T-helper 1 cell treated with Interleukin-12 subunit alpha and Interleukin-12 subunit beta and Interleukin-4 antibody, amounts not matched to agents 30 ng/mL and 1 ng/mL, for 36 hours (primary cell): ENCODE results near the gene ATP11A. TPM values are rescaled to one million over a fixed set of nuclear protein-coding genes. Genes with fewer than 3 reads are reported as not detected.

ENCODE experiments used
- intact Hi-C: fragments of 100-400 bp; cut with micrococcal nuclease; formaldehyde crosslinking; loops from one replicate; pipeline ENCODE4 v1.15.1; 2024
- total RNA-seq: library from RNA; stranded (reverse); gene quantifications from 2 replicates; pipeline ENCODE4 v1.2.3, GENCODE V29; 2022

Gene ATP11A
- total RNA-seq, 1 donor from 2014 or later = 72.9 TPM

DNA sequence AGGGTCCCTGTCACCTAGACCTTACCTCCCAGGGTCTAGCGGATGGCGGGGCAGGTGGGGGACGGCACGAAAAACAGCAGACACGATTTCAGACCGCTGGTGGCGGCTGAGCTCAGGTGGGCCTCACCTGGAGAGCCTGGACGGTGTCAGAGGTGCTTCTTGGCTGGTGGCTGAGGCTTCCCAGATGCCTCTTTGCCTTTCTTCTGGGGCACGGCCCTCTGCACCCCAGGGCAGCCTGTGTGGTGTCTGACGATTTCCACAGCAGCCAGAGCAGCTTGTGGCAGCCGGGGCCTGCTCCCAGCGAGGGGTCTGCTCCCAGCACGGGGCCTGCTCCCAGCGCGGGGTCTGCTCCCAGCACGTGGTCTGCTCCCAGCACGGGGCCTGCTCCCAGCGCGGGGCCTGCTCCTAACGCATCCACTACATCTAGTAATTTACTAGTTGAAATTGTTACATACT, 66.7 kb downstream of the ATP11A start:
- intact Hi-C loops = loop anchor here (10.0 kb wide), 1 partner anchor 122 kb away; no protein-coding TSS in a partner anchor

DNA sequence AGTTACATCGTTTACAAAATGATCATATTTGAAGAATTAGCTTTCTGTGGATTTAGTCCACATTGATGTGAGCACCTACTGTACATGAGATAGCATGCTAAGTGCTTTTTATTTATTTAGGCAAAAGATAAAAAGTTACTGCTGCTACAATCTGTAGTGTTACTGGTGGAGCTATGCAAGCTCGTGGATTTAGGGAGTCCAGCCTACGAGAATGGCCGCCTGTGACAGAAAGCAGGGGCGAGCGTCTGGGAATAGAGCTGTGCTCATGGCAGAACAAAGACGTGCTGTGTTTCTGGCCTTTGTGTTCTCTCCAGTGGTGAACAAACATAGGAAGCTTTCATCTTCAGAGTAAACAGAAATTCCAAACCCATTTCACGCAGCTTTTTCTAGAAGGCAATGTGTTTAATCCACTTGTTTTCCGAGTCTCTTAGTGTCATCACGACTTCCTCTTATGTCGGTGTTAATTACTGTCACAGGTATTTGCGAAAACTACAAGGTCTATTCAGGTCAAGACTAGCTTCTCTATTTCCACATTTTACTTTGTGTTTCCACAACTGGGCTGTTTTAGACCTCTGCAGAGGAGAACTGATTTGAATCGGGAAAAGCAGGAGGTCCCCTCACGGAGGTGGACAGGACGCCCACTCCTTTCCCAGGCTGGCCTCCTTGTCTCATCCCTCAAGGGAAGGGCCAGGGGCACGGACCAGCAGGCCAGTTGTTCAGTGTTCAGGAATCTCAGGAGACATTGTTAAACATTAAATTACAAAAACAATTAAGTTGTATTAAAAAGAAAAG, 67.3 kb downstream of the ATP11A start:
- intact Hi-C loops = loop anchor here (10.0 kb wide), 1 partner anchor 122 kb away; no protein-coding TSS in a partner anchor

DNA sequence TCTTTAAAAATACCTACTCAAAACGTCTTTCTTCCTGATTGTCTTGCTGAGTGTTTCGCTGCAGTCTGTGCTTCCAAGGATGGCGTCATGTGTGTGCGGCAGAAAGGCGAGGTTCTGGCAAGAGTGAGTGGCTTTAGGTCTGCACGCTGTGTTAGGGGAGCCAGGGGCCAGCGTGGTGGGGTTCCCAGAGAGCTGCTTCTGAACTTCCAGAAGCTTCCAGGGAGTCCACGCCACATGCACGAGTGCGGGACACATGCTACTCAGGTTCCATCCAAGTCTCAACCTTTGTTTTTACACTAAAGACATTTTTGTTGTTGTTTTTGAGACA, 67.9 kb downstream of the ATP11A start:
- intact Hi-C loops = loop anchor here (10.0 kb wide), 1 partner anchor 123 kb away; no protein-coding TSS in a partner anchor

DNA sequence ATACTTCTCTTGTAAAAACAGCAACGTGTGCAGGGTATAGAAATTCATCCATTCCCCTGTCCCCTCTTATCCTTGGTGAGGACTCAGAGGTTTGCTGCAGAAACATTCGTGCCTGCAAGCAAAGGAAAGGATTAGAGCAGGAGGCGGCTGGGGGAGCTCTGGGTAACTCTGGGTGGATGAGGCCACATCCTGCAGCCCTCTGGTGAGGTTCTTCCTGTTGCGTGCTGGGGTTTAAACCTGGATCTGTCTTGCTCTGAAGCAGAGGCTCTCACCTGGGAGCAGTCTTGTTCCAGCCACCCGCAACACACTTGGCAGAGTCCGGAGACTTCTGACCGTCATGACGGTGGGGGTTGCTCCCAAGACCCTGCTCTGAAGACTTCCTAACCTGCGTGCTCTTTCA, 69.2 kb downstream of the ATP11A start:
- intact Hi-C loops = loop anchor here (10.0 kb wide), 1 partner anchor 124 kb away; no protein-coding TSS in a partner anchor

DNA sequence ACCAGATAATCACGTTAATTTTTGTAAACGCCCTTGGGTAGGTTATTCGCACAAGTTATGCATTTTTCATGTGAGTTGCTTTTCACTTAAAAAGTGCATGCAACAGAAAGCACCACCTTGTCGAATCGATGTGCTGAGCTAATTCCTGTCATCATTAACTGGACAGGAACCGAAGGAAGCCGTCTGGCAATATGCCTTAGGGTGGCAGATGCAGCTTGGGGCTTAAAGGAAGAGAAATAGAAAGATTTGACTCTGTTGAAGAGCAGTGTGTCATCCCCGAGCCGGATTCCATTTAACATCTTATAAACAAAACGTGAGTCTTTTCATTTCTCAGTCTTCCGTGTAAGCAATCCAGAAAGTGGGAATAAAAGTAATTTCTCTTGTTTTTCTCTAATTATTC, 70.0 kb downstream of the ATP11A start:
- intact Hi-C loops = loop anchor here (10.0 kb wide), 1 partner anchor 125 kb away; no protein-coding TSS in a partner anchor

DNA sequence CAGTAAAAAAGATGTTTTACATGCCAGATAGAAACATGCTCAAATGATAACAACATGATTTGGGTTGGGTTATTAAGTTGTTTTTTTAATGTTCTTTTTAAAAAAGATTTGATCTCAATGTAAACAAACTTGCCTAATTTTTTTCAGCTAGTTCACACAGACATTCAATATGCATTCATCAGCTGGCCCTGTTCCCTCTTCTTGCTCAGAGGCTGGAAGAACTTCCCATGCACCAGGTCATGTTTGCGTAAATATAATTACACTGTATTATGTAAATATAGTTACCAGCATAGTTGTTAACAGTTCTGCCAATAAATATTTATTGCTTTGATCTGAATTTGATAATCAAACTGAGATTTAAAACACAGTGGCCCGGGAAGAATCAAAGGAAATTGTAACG, 70.6 kb downstream of the ATP11A start:
- intact Hi-C loops = no loop called here

DNA sequence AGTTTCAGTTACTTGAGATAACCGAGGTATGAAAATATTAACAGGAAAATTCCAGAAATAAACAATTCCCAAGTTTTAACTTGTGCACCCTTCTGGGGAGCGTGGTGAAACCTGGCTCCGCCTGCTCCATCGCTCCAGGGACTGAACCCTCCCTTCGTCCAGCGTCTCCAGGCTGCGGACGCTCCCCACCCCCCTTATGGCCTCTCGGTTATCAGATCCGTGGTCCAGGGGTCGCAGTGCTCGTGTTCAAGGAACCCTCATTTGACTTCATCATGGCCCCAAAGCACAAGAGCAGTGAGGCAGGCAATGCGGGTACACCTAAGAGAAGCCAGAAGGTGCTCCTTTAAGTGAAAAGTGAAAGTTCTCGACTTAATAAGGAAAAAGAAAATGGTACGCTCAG, 71.1 kb downstream of the ATP11A start:
- intact Hi-C loops = no loop called here

DNA sequence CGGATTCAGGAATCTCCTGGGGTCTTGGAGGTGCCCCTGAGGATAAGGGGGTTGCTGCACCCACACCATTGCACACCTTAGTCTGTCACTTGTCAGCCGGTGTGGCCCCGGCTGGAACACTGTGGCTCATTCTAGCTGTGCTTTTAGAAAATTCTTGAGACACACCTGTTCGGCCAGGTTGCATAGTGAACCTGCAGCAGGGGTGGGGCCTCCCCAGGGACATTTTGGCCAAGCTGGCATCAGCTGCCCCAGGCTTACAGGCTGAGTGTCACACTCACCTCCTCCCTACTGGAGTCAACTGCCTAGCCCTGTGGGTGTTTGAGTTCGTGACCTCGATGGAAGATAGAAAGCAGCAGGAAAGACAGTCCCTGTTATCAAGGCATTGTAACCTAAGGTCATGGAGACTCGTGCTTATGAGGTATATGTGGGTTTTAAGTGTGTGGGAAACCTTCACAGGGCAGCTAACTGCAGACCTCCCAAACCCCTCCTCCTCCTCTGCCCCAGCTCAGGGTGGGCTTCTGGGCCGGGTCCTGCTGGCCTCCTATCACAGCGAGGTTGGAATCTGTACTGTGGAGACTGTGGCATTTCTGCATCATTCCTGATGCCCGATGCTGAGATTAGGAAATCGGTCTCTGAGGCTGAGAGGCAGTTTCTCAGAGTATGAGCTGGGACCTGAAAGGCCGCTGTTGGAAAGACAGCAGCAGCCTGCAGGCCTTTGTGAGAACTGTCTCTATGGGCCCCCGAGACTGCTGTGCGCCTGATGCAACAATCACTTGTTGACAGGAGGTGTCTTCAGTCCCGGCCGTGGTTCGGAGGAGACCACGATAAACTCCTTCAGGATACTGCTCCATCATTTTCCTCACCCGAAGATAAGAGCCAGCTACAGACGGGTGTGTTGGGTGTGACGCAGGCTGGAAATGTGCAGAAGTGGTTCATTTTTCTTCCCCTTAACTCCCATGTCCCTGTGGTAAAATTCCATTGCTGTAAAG, 72.2 kb downstream of the ATP11A start:
- intact Hi-C loops = no loop called here

DNA sequence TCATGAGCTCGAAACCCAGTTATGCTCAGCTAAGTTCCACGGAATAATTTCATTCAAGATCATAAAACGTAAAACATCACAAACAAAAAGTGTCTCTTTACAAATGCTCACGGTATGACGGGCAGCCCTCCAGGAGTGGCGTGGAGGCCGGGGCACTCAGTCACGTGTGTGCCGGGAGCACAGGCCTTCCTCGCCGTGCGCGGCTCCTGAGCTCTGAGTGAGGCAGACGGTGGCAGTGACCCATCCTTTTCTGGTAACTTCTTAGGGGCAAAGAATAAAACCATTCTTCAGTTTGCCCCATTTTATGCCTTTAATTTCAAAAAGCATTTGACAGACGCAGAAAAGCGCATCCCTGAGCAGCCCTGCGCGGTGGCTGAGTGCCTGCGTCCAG, 72.8 kb downstream of the ATP11A start:
- intact Hi-C loops = no loop called here

DNA sequence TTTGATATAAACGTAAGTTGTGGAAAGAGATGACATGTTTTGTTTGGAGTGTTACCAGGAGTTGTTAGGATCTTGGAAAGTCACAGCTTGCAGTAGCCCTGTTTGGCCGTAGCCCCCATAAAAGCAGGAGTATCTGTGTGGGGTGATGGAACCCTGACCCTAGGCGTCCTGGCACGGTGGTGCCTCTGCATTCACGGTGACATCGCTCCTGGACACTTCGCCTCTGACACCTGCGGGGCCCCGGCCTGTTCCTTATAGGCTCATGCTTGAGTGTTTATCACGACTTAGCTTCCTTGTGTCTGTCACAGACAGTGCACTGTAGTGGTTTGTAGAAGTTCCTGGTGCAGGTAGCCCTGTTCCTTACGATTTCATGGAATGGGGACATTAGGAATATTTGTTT, 74.2 kb downstream of the ATP11A start:
- intact Hi-C loops = no loop called here

DNA sequence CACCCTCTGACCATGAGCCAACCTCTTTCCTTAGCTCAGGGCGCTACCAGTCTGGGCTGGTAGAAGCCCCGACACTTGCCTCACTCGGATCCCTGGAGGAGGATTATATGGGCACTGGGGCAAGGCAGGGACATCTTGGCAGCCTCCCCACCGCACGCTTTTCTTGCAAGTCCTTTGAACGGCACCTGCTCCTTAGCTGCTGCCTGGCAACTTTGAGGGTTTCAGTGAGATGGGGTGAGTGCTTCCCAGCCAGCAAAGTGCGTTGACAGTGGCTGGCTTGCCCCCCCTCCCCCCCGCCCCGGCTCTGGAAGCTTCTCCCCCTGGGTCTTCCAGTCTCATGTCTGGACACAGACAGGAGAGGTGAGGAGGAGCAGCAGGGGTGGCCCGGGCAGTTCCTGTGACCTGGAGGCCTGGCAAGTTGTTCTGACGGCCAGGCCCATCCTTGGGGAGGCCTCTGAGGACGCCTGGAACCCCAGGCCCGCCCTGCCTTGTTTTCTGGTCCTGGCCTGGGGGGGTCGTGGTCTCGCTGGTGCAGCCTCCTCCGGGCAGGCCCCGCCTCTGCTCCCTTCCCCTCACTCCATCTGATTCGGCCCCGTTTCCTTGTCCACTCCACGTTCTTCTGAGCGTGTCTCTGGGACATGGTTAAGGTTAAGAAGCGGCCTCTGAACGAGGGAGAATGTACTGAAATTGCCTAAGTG, 75.2 kb downstream of the ATP11A start:
- intact Hi-C loops = no loop called here

DNA sequence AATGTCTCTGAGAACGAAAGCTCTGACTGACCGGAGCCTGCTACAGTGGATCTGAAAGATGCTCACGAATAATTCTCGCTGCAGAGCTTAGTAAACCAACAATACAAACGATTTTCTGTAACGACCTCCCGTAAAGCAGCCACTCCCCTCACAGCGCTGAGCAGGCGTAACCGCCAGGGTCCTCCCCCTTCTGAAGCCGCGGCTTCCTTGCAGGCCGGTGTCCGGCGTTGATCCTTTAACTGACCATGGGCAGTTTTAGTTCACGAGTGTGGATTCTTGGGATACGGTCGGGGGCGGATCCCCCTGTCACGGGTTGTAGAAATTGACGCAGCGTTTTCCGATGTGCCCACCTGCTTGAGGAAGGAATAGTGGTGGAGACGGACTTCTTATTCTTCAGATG, 75.9 kb downstream of the ATP11A start:
- intact Hi-C loops = no loop called here

DNA sequence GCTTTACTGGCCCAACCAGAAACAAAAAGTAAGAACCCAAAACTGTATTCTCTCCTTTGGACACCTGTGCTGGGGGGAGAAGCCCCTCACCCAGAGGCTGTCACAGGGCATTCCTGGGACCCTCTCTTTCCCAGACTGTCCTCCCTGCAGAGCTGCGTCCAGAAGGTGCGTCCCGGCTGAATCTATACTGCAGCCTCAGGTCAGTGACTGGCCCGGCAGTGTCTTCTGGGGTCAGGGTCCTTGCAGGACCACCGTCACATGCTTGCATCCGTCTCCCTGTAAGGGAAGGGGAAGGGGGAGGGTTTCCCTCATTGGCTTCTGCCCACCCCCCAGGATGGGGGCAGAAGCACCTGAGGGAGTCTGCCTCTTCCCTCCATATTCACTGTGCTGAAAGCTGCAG, 76.5 kb downstream of the ATP11A start:
- intact Hi-C loops = no loop called here

DNA sequence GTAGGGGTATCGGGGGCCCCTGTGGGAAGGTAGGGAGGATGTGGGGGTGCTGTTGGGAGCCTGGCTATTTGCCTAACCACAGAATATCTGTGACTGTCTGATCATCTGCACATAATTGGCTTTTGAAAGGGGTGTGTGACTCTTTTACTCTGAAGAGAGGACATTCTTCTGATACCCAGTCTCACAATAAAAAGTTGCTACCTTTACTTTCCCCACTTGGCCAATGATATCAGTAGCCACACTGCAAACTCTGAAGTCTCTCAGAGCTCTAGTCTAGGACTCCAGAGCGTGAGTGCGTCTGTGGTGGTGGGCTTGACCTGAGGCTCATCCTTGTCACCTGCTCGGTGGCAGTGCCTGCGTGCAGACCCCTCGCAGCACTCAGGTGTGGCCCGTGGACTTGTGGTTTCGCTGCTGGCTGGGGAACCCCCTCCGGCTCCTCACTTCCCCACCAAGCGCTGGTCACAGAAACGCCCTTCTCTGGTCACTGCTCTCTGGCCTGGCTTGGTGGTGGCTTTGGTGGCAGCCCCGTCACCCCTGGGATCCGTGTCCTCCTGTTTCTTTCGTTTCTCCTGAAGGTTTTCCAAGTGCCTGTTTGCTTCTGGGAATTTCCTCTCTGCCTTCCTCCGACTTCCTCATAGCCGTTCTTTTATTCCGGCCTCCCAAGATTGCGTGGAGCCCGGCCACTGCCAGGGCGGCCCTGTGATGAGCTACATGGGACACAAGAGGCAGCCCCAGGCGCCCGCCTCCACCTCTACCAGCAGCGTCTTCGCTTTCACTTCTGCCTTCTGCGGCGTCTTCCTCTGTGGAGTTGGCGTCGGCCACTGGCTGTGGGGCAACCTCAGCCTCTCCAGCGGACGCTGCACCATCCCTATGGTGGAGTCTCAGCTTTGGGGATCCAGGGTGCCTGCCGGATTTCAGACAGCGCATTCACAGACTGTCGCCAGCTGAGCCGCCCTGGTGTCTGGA, 78.0 kb downstream of the ATP11A start:
- intact Hi-C loops = no loop called here

DNA sequence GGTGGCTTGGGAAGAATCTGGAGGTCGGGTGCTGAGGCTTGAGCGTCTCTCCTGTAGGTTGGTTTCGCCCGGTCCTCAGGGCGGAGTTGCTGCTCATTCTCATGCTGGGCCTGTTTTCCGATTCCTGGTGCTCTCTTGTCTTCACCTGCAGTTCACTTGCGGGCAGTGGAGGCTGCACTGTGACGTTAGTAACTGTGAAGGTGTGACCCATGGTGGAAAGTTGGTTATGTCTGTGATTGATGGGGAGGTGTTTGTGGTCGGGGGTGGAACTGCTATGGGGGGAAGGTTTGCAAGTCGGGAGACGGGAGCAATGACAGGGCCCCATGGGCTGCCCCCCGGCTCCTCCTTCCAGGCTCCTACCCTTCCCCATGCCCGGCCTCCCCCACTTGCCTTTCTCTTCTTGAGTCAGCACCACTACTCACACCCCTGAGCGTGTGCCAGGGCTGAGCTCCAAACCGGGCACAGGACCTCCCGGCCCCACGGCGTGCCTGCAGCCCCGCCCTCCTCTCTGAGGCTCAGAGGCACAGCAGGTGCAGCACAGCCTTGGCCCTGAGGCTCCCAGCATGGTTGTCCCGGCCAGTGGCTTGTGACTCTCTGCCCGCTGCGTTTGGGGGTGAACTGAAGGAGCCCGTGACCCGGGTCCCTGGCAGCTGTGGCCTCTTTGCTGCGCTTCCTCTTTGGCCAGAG, 79.1 kb downstream of the ATP11A start:
- intact Hi-C loops = no loop called here

DNA sequence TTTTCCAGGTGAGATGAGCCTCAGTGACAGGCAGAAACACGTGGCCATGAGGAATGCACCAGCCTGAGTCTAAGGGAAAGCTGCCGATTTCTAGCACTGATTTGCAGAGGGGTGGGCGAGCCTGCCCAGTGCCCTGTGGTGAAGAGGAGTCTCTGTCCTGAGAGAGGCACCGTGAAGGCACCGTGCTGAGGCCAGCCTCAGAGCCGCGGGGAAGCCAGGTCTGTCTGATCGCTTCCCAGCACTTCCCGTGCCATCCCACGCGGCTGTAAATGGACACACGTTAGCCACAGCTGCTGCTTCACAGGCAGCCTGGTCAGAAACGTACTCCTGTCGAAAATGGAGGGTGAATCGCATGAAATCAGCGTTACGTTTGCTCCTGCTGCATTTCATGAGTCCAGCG, 79.8 kb downstream of the ATP11A start:
- intact Hi-C loops = no loop called here

DNA sequence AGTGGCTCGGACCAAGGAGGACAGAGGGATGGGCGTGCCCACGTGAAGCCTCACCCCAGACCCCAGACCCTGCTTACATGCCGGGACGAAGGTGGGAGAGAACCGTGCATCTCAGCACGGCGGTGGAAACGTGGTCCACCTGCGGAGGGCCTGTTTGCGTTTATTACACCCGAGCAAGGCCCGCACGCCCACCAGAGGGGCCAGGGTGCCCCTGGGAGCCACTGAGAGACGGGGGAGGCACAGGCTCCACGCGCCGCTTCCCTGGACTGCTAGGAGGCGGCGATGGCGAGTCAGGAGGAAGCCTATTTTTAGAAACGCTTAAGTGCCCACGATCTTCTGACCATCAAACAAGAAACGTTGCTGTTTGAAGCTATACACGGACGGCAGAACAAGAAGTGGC, 80.7 kb downstream of the ATP11A start:
- intact Hi-C loops = no loop called here

DNA sequence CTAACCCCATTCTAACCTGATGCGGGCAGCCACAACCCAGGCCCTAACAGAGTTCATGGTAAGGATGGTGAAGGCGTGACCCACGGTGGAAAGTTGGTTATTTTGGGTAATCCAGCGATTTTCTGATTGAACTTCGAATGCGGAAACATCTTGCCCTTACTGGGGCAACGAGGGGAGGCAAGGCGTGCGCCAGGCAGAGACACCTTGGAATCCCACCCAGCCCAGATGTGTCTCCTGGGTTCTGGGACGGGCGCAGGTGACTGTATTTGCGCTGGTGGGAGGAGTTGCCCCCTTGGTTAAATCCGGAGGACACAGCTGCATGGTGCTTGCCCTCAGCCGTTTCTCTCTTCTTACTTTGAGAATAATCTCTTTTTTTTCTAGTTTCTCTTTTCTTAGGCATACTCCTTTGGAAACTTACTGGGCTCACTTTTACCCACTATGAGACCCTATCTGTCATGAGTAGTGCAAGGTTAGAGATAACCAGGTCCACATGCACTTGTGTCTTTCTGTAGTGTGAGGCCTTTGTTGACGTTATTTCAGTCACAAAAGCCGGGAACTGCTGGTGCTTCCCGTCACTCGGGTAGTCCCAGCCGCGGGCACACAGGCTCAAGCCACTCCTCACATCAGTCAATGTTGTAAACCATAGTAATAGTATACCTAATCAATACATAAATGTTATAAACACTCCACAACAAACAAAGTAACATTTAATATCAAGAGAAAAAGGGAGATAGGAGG, 81.5 kb downstream of the ATP11A start:
- intact Hi-C loops = no loop called here
